GM21528 (cell line): ENCODE measurements around the gene ZRSR2.

Experiments
- ATAC-seq: cut with Tn5 transposase; IDR thresholded peaks from one replicate; pipeline ENCODE4 v1.9.1; 2021; ENCODE audit warnings: mild to moderate bottlenecking, moderate library complexity; ENCODE audit not compliant: unreplicated experiment, low FRiP score

ZRSR2 gene

GRCh38 chrX:15843960-15844359 lies 53.7 kb downstream of the ZRSR2 start:
- ATAC-seq: no peak

GRCh38 chrX:15848576-15848975 lies 58.3 kb downstream of the ZRSR2 start:
- no peak for ATAC-seq

DNA sequence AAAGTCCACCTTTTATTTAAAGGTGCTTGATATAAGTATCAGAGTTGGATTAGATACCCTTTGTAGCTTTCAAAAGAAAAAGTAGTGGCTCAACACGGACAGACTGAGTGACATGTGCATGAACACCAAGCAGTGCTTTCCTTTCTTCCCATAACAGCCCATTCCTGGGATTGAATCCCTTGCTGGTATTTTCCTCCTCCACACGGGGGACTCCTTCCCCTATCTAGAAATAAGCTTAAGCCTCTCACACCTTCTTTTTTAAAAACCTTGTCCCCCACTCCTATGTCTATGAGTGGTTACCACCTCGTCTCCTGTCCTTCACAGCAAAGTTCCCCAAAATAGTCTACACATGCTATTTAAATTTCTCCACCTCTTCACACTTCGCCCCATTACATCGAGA lies 59.3 kb downstream of the ZRSR2 start:
- no peak for ATAC-seq

- ATAC-seq: no peak
Observed at GRCh38 chrX:15853586-15854079, 63.3 kb downstream of the ZRSR2 start.

DNA sequence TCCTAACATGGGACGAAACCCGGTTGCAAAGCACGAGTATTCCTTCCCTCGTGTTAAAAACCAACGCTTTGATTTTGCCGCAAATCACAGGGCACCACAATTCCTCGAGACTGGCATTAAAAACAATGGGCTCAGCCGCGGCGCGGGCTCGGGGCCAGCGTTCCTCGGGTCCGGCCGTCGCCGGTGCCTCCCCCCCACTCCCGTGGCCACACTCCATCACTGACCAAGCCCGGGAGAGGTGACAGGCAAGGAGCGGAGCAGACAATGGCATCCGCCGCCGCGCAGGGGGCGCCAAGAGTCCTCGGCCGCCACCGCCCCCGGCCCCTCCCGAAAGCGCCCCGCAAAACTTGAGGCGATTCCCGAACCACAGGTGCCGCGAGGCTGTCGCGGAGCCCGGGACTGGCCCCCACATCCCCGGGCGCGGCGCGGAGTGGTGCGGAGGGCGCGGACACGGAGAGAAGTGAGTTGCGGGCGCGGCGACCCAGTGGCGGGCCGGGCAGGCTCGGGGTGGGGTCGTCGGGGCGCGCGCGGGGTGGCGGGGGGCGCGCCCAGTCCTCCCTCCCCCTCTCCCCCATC lies 63.9 kb downstream of the ZRSR2 start:
- peak; percentile 46 for ATAC-seq

DNA sequence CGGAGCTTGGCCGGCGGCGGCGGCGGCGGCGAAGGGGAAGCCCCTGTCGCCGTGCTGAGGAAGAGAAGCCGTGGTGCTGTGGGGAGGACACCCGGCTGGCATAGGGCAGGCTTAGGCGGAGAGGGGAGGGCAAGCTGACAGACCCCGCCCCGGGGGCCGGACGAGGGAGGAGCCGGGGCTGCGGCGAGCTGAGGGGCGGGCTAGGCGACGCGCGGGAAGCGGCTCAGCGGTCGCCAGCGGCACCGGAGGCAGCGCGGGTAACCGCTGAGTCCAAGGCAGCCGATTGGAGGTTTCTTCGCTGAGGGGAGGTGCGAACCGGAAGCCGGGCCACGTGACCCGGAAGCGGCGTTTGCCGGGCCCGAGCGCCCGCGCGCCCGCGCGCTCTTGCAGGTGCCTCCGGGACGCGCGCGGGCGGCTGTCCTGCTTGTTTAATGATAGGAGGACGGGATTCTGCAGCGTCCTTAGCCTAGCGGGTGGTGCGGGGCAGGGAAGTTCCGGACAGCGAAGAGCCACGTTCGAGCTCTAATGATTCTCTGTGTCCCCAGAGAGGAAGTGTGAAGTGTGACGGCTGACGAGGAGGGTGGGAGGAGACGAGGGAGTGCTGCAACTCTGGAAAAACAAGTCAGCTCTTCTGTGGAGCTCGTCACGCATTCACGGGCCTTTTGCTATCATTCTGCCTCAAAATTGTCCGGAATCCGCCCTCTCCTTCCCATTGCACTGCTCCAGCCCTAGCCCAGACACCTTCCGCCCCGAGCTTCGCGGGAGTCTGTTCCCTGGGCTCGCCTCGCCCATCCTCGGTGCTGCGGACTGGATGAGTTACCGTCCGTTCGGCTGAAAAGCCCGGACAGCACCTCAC lies 64.7 kb downstream of the ZRSR2 start, which contains the start of gene AP1S2:
AP1S2 (minus strand) TSS at position 102 of the 856 bp plus-strand sequence. CDS start 2,289 bp downstream, outside the sequence.
- peak; percentile 94 for ATAC-seq

DNA sequence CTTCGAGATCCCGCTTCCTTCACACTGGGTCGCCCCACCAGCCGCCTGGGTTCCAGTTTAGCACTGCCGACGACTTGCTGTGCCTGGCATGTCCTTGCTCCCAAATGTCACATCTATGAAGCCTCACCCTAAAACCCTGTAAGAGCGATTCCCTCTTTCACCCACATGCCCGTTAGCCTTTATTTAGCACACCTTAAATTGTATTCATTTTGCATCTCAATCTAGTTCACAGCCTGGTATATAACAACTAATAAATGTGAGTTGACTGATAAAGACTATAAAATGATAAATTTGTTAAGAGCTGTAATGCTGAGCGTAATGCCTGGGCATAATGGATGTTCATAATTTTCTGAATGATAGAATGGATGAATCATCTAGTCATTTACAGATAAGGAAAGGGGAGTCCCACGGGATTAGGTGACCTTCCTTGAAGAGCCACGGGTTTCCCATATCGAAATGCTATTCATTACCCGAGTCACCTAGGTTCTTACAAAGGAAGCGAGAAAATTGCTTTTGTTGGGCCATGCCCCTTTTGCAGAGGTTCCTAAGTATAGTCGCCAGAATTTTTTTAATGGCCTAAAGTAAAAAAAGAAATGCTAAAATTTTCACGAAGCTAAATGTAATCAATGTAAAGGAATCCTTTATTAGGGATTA lies 65.4 kb downstream of the ZRSR2 start:
- no peak for ATAC-seq

GRCh38 chrX:15856222-15856587 lies 65.9 kb downstream of the ZRSR2 start:
- ATAC-seq: no peak

- ATAC-seq: no peak
Observed at GRCh38 chrX:15856636-15857035, 66.4 kb downstream of the ZRSR2 start.

DNA sequence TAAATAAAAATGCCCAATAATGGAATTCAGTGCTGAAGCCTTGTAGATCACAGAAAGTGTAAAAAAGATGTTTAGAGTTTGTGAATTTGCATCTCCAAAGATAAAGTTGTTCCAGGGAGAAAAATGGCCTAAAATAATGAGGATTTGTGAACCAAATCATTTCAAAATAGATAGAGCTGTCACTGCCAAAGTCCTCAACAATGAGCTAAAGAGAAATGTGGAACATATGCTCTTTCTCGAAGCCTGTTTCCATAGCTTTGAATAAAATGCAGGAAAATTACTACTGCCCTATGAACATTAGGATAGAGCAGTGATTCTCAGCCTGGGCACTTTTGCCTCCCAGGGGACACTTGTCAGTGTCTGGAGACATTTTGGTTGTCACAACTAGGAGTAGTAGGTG lies 67.8 kb downstream of the ZRSR2 start:
- ATAC-seq: no peak

DNA sequence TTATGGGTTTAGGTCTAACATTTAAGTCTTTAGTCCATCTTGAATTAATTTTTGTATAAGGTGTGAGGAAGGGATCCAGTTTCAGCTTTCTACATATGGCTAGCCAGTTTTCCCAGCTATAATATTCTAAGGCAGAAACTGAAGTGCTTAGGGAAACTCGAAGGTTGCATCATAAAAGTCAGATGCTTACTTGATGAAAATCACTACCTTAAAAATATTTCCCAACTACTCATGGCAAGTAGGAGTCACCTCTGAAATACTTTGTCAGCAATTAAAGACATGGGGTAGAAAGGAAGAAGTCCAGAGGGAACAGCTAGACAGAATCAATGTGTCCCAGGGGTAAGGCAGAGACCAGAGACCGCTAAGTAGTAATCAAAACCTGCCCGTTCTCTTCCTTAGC lies 70.6 kb downstream of the ZRSR2 start:
- no peak for ATAC-seq

DNA sequence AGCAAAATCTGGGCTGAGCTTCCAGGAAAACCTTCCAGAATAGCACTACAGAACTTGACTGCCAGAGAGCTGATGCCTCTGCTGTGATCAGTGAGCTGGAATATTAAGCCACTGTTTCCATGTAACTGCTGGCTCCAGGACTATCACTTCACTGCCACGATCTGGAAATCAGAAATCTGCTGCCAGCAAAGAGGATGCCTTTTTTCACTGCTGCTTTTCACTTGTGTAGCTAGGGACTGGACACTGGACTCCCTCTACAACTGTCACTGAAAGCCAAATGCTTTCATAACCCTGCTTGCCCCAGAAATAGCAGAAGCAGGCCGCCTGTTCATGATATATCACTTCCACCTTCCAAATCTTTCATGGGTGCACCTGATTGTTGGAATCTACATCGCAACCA lies 73.7 kb downstream of the ZRSR2 start:
- ATAC-seq: no peak

- ATAC-seq: no peak
Observed at GRCh38 chrX:15864629-15865028, 74.3 kb downstream of the ZRSR2 start.

- ATAC-seq: no peak
Observed at GRCh38 chrX:15866147-15866546, 75.9 kb downstream of the ZRSR2 start.

DNA sequence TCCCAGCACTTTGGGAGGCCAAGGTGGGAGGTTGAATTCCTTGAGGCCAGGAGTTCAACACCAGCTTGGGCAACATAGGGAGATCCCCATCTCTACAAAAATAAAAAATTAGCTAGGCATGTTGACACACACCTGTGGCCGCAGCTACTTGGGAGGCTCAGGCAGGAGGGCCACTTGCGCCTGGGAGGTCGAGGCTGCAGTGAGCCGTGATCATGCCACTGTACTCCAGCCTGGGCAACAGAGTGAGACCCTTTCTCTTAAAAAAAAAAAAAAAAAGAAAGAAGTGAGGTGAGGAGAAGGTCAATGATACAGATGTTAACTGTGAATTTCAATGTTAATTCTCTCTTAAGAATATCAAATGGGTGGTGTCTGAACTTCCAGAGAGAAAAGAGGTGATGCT lies 79.4 kb downstream of the ZRSR2 start:
- no peak for ATAC-seq

- ATAC-seq: no peak
Observed at GRCh38 chrX:15870310-15870709, 80.0 kb downstream of the ZRSR2 start.
